ENCODE results near the gene SOX14.

Gene SOX14

GRCh38 chr3:137764563-137765309 is 621 bp downstream of the SOX14 start:
- DNase-seq (ENCODE audit: extremely low read depth, low read depth): no peak
- no peak for TF ChIP-seq CTCF (IDR thresholded peaks at IDR 0.05; ENCODE audit: low read depth, low read length)

DNA sequence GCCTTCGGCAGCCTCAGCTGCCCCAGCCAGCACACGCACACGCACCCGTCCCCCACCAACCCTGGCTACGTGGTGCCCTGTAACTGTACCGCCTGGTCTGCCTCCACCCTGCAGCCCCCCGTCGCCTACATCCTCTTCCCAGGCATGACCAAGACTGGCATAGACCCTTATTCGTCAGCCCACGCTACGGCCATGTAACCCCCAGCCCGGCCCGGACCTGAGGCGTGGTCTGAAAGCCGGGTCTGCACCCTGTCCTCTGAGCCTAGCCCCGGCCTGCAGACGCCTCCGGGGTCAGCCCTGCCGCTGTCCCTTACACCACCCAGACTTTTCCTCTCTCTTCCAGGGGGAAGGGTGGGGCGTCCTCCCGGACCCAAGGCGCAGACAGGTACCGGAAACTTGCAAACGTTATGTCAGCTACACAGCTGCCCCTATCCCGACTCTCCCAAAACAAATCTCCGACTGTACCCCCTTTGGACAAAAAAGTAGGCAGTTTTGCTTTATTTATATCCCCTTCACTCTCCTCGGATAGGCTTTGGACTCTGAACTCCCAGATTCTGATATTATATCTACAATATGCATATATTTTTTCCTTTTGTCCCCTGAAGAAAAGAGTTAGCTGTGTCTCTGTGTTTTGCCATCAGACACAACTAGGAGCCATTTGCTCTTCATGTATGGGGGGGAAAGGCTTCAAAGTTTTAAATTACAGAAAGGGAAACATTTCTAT is 1.4 kb downstream of the SOX14 start:
- DNase-seq (ENCODE audit: extremely low read depth, low read depth): no peak

DNA sequence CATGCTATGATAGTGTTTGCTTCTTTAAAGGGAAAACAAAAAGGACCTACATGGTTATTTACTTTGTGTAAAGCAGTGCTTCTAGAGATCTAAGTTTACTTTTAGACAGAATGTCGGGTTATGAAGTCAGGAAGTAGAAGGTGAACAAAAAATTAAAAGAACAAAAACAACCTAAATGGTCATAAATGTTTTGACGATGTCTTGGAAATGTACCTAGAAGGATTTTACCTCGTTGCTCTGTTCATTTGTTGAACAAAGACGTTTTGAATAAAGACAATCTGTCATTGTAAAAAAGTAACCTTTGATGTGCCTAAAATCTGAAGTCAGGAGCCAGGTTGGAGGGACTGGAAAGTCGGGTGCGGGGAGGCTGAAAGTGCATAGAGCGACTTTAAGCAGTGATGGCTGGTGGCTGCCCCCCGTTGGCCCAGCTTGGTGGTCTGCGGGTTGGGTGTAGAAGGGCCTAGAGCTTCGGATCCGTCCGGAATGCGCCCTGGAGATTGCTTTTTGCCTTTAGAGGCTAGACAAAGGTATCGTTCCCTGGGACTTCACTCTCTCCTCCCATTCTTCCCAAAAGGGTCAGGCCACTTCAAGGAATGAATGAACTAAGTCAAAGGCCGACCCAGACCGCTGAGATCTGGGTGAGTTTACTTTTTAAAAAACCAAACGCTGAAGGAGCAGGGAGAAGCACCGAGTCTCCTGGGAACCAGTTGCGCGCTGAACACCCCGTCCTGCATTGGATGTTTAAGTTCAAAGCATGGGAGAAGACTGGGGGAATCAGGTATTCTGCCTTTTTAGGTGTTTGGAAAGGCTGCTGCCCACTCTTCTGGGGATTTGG is 2.1 kb downstream of the SOX14 start:
- no peak for DNase-seq (ENCODE audit: extremely low read depth, low read depth)
- TF ChIP-seq CTCF (IDR thresholded peaks at IDR 0.05; ENCODE audit: low read depth, low read length): no peak

More for the DNA sequence above, 1.4 kb downstream of the SOX14 start:
- TF ChIP-seq CTCF (IDR thresholded peaks at IDR 0.05; ENCODE audit: low read depth, low read length): no peak

DNA sequence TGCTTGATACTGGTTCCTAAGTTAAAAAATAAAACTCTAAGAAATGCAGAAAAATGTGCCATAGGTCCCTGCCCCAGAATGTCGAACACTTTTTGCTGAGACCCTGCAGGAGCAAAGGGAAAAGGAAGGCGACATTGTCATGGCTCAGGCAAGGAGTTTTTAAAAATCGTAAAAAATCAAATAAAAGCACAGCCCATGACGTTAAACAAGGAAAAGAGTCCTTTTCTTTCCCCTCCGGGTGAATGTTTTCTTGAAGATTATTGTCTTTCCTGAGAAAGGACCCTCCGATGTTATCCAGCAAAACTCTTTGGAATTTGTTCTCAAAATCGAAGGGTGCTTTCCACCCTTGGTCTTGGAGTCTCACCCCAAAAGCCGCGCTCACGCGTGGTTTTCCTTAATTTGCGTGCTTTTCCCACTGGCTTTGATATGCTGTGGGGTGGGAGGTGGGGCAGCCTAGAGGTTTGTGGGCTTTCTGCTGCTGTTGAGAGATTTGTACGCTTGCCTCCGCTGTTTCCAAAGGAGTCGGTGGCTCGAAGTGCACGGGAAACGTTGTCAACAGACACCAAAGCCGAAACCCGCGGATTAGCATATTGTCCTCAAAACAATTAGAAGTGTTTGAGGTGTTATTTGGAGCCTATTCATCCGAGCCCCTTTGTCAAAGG is 2.9 kb downstream of the SOX14 start:
- no peak for DNase-seq (ENCODE audit: extremely low read depth, low read depth)
- no peak for TF ChIP-seq CTCF (IDR thresholded peaks at IDR 0.05; ENCODE audit: low read depth, low read length)

DNA sequence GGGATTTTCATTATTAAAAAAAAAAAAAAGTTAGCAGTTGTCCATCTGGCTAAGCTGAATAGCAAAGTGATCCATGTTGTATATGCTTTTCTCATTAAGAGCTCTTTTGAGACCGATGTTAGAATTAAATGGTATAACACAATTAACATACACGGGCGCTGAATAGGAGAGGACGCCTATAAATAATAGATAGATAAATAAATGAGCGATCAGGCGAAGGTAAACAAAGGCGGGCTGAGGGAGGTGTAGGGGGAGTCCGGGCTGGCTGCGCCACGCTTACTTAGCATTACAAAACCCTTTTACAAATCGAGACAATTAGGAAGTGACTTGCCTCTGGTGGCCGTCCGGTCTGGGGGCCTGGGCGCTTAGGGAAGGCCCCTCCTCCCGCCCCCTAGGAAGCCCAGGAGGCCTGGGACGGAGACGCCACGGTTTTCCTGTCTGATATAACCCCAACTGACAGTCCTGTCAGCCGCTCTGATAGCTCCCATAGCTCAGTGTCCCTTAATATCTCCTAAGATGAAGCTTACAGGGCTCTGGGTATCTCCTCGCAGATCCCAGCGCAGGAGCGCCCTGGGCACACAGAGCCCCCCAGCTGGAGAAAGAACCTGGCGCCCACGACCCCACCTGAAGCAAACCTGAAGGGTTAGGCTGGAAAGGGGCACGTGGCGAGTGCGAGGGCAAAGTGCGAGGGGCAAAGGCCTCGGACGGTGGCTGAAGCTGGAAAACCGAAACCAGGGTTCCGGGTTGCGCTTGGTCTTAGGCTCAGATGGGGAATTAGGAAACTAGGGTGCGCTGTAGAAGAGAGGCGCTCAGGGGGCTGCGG is 3.6 kb downstream of the SOX14 start:
- no peak for DNase-seq (ENCODE audit: extremely low read depth, low read depth)

More for the DNA sequence above, 3.6 kb downstream of the SOX14 start:
- TF ChIP-seq CTCF (IDR thresholded peaks at IDR 0.05; ENCODE audit: low read depth, low read length): no peak

Measured in AG09319 (cell line).